Measurements from ENCODE around the gene ARHGEF25. TPM values are rescaled to one million over a fixed set of nuclear protein-coding genes. Genes with fewer than 3 reads are reported as not detected.

Gene ARHGEF25
- total and polyA plus RNA-seq, 2 of the 13 experiments (the other 11 are each of a cell fraction or from before 2014, with no cell fraction given): 11.5 to 12.5 TPM

GRCh38 chr12:57579677-57580465 is 31.4 kb upstream of the ARHGEF25 start (continued):
- no peak for TF ChIP-seq ZBTB33 (CRISPR knock-in tag; IDR thresholded peaks at IDR 0.05)
- TF ChIP-seq ZNF749 (CRISPR knock-in tag; IDR thresholded peaks at IDR 0.05; ENCODE audit: borderline replicate concordance): no peak
- TF ChIP-seq, protein P1, sequence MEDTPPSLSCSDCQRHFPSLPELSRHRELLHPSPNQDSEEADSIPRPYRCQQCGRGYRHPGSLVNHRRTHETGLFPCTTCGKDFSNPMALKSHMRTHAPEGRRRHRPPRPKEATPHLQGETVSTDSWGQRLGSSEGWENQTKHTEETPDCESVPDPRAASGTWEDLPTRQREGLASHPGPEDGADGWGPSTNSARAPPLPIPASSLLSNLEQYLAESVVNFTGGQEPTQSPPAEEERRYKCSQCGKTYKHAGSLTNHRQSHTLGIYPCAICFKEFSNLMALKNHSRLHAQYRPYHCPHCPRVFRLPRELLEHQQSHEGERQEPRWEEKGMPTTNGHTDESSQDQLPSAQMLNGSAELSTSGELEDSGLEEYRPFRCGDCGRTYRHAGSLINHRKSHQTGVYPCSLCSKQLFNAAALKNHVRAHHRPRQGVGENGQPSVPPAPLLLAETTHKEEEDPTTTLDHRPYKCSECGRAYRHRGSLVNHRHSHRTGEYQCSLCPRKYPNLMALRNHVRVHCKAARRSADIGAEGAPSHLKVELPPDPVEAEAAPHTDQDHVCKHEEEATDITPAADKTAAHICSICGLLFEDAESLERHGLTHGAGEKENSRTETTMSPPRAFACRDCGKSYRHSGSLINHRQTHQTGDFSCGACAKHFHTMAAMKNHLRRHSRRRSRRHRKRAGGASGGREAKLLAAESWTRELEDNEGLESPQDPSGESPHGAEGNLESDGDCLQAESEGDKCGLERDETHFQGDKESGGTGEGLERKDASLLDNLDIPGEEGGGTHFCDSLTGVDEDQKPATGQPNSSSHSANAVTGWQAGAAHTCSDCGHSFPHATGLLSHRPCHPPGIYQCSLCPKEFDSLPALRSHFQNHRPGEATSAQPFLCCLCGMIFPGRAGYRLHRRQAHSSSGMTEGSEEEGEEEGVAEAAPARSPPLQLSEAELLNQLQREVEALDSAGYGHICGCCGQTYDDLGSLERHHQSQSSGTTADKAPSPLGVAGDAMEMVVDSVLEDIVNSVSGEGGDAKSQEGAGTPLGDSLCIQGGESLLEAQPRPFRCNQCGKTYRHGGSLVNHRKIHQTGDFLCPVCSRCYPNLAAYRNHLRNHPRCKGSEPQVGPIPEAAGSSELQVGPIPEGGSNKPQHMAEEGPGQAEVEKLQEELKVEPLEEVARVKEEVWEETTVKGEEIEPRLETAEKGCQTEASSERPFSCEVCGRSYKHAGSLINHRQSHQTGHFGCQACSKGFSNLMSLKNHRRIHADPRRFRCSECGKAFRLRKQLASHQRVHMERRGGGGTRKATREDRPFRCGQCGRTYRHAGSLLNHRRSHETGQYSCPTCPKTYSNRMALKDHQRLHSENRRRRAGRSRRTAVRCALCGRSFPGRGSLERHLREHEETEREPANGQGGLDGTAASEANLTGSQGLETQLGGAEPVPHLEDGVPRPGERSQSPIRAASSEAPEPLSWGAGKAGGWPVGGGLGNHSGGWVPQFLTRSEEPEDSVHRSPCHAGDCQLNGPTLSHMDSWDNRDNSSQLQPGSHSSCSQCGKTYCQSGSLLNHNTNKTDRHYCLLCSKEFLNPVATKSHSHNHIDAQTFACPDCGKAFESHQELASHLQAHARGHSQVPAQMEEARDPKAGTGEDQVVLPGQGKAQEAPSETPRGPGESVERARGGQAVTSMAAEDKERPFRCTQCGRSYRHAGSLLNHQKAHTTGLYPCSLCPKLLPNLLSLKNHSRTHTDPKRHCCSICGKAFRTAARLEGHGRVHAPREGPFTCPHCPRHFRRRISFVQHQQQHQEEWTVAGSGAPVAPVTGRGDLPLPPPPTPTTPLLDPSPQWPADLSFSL (CRISPR knock-in tag; IDR thresholded peaks at IDR 0.05): peak; percentile 88
- peak; percentile 46 for TF ChIP-seq TEAD3 (CRISPR knock-in tag; optimal IDR thresholded peaks at IDR 0.05; ENCODE audit: borderline replicate concordance)
- TF ChIP-seq FOSL2 (CRISPR knock-in tag; IDR thresholded peaks at IDR 0.05): peak; percentile 91
- TF ChIP-seq, protein P2, sequence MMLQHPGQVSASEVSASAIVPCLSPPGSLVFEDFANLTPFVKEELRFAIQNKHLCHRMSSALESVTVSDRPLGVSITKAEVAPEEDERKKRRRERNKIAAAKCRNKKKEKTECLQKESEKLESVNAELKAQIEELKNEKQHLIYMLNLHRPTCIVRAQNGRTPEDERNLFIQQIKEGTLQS (CRISPR knock-in tag; IDR thresholded peaks at IDR 0.05): peak; percentile 83
- TF ChIP-seq ZNF607 (CRISPR knock-in tag; IDR thresholded peaks at IDR 0.05; ENCODE audit: borderline replicate concordance): no peak
- TF ChIP-seq RXRB (CRISPR knock-in tag; IDR thresholded peaks at IDR 0.05; ENCODE audit: borderline replicate concordance): peak; percentile 31; the same call in 1 of the 2 replicates
- no peak for TF ChIP-seq SOX6 (IDR thresholded peaks at IDR 0.05)
- TF ChIP-seq SOX6 (CRISPR knock-in tag; IDR thresholded peaks at IDR 0.05): peak; percentile 44
- peak; percentile 18 to 27 for TF ChIP-seq MAFK (conservative IDR thresholded peaks at IDR 0.05 in 1 of 2, IDR thresholded peaks at IDR 0.05 in 1 of 2; ENCODE audit: low read length in 2 of 2)
- no peak for TF ChIP-seq DNMT3B (CRISPR knock-in tag; conservative IDR thresholded peaks at IDR 0.05)
- 0 out of 2 replicates have a peak, but pooled peaks have one; percentile 2 for TF ChIP-seq POGK (CRISPR knock-in tag; conservative IDR thresholded peaks at IDR 0.05)
- peak in 1 of 2 experiments; percentile 47; a peak in 3 of 4 replicates for TF ChIP-seq POLR2A (IDR thresholded peaks at IDR 0.05; ENCODE audit: insufficient read depth in 1 of 2, low read depth in 2 of 2, low read length in 2 of 2)
- 0 out of 2 replicates have a peak, but pooled peaks have one; percentile 6 for TF ChIP-seq ZKSCAN8 (CRISPR knock-in tag; IDR thresholded peaks at IDR 0.05; ENCODE audit: borderline replicate concordance)
- TF ChIP-seq SOX13 (IDR thresholded peaks at IDR 0.05): no peak
- TF ChIP-seq SOX13 (CRISPR knock-in tag; conservative IDR thresholded peaks at IDR 0.05 in 1 of 2, IDR thresholded peaks at IDR 0.05 in 1 of 2): peak in 1 of 2 experiments; percentile 41; a peak in 1 of 4 replicates
- no peak for TF ChIP-seq MLLT10 (CRISPR knock-in tag; IDR thresholded peaks at IDR 0.05)
- peak; percentile 40; the same call in 1 of the 2 replicates for TF ChIP-seq KDM5A (IDR thresholded peaks at IDR 0.05; ENCODE audit: borderline replicate concordance, low read length)
